ENCODE results near the gene BARD1. TPM values are rescaled to one million over a fixed set of nuclear protein-coding genes. Genes with fewer than 3 reads are reported as not detected.
"Not testable (repeated sequence)": the region's sequence is repeated elsewhere in the genome, so short reads cannot be mapped to it uniquely, and the experiment has no call there.

The BARD1 gene
- total RNA-seq, 1 donor from 2014 or later = 11.3 TPM

DNA sequence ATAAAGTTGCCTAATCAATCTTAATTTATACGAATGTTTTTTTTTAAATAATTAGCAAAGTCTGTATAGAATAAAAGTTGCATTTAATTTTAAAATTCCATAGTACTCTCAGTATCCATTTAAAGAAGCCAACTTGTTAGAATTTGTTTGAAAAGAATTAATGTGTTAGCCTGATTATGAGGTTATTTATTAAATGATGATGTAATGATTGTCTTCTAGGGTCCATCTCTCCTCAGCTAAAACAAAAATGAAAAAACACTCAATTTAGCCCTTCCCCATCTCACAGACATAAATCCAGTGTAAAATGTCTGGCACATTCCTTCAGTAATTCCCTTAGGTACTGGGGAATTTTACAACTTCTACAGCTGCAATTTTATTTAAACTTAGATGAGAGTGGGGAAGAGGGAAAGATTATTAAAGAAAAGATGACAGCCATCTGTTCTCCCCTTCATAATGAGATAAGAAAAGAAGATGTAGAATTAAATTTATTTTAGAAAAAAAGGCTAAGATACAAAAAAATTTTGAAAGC is 68.6 kb downstream of the BARD1 start:
- intact Hi-C loops (cut with DNase I) = no loop called here
- no peak overlapping the region for H3K4me3 ChIP-seq
- H3K9me3 ChIP-seq = no peaks in the 10 kb centered on the region
- no peaks in the 10 kb centered on the region for H3K27me3 ChIP-seq
- peaks cover 20% of the 10 kb centered on the region for H3K36me3 ChIP-seq
- no peaks in the 10 kb centered on the region for H3K4me1 ChIP-seq
- TF ChIP-seq, protein P1, sequence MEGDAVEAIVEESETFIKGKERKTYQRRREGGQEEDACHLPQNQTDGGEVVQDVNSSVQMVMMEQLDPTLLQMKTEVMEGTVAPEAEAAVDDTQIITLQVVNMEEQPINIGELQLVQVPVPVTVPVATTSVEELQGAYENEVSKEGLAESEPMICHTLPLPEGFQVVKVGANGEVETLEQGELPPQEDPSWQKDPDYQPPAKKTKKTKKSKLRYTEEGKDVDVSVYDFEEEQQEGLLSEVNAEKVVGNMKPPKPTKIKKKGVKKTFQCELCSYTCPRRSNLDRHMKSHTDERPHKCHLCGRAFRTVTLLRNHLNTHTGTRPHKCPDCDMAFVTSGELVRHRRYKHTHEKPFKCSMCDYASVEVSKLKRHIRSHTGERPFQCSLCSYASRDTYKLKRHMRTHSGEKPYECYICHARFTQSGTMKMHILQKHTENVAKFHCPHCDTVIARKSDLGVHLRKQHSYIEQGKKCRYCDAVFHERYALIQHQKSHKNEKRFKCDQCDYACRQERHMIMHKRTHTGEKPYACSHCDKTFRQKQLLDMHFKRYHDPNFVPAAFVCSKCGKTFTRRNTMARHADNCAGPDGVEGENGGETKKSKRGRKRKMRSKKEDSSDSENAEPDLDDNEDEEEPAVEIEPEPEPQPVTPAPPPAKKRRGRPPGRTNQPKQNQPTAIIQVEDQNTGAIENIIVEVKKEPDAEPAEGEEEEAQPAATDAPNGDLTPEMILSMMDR (IDR thresholded peaks at IDR 0.05) = no peak
- H3K27ac ChIP-seq = no peak overlapping the region
- DNase-seq = no peak
- ATAC-seq = no peak

DNA sequence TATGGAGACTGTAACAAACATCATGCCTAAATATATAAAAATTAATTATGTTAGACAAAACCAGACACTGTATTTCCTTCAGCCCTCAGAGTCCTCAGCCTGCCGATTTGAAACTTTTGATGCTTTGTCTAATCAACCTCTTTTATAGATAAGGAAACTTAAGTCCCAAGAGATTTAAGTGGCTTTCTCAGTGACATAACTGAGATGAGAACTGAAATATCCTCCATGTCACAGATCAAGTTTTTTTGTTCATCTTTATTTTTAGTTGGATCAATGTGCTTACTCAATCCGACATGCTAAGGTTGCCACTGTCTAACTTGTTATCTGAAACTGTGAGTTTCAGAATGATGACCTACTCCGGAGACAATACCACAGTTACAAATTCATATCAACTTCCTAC is 72.3 kb downstream of the BARD1 start:
- intact Hi-C loops (cut with DNase I) = no loop called here
- no peaks in the 10 kb centered on the region for H3K27me3 ChIP-seq
- H3K27ac ChIP-seq = no peak overlapping the region
- H3K9me3 ChIP-seq = no peaks in the 10 kb centered on the region
- ATAC-seq = no peak
- no peak for DNase-seq
- peaks cover 4% of the 10 kb centered on the region for H3K36me3 ChIP-seq
- no peak overlapping the region for H3K4me3 ChIP-seq
- TF ChIP-seq, protein P1 (IDR thresholded peaks at IDR 0.05) = no peak
- no peaks in the 10 kb centered on the region for H3K4me1 ChIP-seq

DNA sequence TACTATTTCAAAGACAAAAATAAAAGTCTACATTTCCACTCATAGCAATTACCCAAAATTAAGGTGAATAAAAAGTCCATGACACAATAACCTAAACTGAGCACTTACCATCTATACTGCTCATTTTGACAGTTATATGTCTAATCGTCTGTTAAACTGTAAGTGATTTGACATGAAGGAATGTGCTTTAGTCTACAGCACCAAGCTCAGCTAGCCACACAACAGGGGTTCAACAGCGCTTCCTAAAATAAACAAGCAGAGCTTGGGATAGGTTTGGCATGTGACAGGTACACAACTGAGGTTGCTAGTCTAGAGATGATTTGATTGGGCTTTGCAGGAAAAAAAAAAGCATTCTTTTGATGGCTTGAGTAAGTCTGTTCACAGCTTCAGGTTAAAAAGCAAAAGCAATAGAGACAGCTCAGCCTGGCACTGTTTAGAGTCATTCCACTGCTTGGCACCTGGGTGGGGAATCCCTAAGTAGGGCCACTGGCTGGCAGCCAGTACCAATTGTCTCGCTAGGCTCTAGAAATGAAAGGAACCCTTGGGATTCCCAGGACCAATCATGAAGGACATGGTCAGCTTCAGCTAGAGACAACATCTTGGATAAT is 78.6 kb downstream of the BARD1 start:
- ATAC-seq = no peak
- no peaks in the 10 kb centered on the region for H3K9me3 ChIP-seq
- H3K36me3 ChIP-seq = peaks cover 17% of the 10 kb centered on the region
- DNase-seq = no peak
- no peaks in the 10 kb centered on the region for H3K27me3 ChIP-seq
- TF ChIP-seq, protein P1 (IDR thresholded peaks at IDR 0.05) = no peak
- H3K27ac ChIP-seq = no peak overlapping the region
- H3K4me1 ChIP-seq = no peaks in the 10 kb centered on the region
- no peak overlapping the region for H3K4me3 ChIP-seq
- intact Hi-C loops (cut with DNase I) = no loop called here

DNA sequence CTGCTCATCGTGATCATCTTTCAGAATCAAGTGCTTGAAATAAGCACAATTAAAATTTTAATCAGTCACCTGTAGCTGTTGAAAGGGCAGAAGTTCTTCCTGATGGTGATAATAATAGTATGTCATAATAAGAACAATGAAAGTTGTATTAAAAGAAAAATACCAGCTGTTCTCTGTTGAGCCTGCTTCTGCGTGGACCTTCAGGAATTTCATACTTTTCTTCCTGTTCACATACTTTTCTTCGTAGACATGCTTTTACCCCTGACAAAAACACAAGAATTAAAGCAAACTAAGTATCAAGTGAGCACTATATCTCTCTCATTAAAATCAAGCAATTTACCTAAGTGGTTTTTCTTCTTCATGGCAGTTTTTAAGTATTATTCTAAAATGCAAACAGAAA is 79.2 kb downstream of the BARD1 start:
- Histone ChIP-seq H3K27ac (no peak overlapping the region), H3K4me3 (no peak overlapping the region), H3K4me1 (no peaks in the 10 kb centered on the region), H3K36me3 (peaks cover 17% of the 10 kb centered on the region), H3K9me3 (no peaks in the 10 kb centered on the region), H3K27me3 (no peaks in the 10 kb centered on the region)
- DNase-seq = no peak
- ATAC-seq = no peak
- TF ChIP-seq, protein P1 (IDR thresholded peaks at IDR 0.05) = no peak
- intact Hi-C loops (cut with DNase I) = no loop called here

DNA sequence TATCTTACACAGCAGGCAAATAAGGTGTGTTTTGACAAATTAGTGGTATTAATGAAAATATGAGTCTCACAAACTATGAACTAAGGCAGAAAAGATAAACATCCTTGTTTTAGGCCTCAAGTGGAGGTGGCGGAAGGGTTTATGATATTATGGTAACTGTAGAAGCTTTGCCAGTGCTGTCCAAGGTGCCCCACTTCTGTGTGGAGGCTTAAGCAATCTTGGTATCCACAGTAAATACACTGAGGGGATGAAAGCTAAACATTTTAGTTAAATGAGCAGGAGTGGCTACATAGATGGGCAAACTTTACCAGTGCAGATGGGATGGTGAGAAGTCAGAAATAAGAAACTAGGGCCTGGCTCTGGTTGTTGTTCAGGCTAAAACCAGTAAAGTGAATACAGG is 84.7 kb downstream of the BARD1 start:
- no peaks in the 10 kb centered on the region for H3K9me3 ChIP-seq
- no peaks in the 10 kb centered on the region for H3K4me1 ChIP-seq
- ATAC-seq = no peak
- TF ChIP-seq, protein P1 (IDR thresholded peaks at IDR 0.05) = no peak
- intact Hi-C loops (cut with DNase I) = no loop called here
- DNase-seq = no peak
- H3K27me3 ChIP-seq = no peaks in the 10 kb centered on the region
- no peak overlapping the region for H3K27ac ChIP-seq
- H3K4me3 ChIP-seq = no peak overlapping the region
- peaks cover 14% of the 10 kb centered on the region for H3K36me3 ChIP-seq

DNA sequence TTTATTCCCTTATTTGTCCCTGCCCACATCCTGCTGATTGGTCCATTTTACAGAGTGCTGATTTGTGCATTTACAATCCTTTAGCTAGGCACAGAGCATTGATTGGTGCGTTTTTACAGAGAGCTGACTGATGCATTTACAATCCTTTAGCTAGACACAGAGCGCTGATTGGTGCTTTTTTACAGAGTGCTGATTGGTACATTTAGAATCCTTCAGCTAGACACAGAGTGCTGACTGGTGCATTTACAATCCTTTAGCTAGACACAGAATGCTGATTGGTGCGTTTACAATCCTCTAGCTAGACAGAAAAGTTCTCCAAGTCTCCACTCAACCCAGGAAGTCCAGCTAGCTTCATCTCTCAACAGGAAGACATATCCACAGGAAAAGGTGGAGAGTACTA is 91.6 kb downstream of the BARD1 start:
- H3K9me3 ChIP-seq; intact Hi-C loops (cut with DNase I); H3K27ac ChIP-seq; H3K4me1 ChIP-seq; ATAC-seq; DNase-seq; H3K4me3 ChIP-seq; H3K27me3 ChIP-seq; H3K36me3 ChIP-seq: not testable (repeated sequence)

Measured in upper lobe of right lung (tissue), 1 donor.